WTC11 (cell line): Measurements from ENCODE around the gene GFPT2. TPM values are rescaled to one million over a fixed set of nuclear protein-coding genes. Genes with fewer than 3 reads are reported as not detected.

Source experiments
- ATAC-seq: fragments of 200-7000 bp; cut with Tn5 transposase; 2 replicates; pipeline ENCODE4 v1.10.0; 2021; ENCODE audit warnings: mild to moderate bottlenecking, moderate library complexity
- CTCF ChIA-PET: fragments of 300-600 bp; sonication (Branson Sonifier 250); formaldehyde crosslinking; loops from one replicate; lab custom pipeline; 2021; ENCODE audit warnings: antibody characterized with exemption; lab: Charles Lee
- POLR2A ChIA-PET: fragments of 350-600 bp; sonication (Branson Sonifier 250); formaldehyde crosslinking; loops from one replicate; lab custom pipeline; 2021; ENCODE audit warnings: antibody characterized with exemption; lab: Charles Lee
- DNase-seq: peaks from one replicate; pipeline ENCODE4 v3.0.0; 2021; ENCODE audit warnings: low spot score
- H3K27ac Mint-ChIP-seq: 2 replicates; pipeline ENCODE4 v1.8.0; 2021; ENCODE audit warnings: mixed read lengths
- H3K27me3 Mint-ChIP-seq: 2 replicates; pipeline ENCODE4 v1.8.0; 2021; ENCODE audit warnings: low read depth, mild to moderate bottlenecking, moderate library complexity, mixed read lengths
- H3K36me3 Mint-ChIP-seq: 2 replicates; pipeline ENCODE4 v1.8.0; 2021; ENCODE audit warnings: mixed read lengths
- H3K4me1 Mint-ChIP-seq: 2 replicates; pipeline ENCODE4 v1.8.0; 2022; ENCODE audit warnings: mixed read lengths
- H3K4me3 Mint-ChIP-seq: 2 replicates; pipeline ENCODE4 v1.8.0; 2021; ENCODE audit warnings: mild to moderate bottlenecking, moderate library complexity, mixed read lengths
- H3K9me3 Mint-ChIP-seq: 2 replicates; pipeline ENCODE4 v1.8.0; 2021; ENCODE audit warnings: mixed read lengths
- ARID4B ChIP-seq: sonication (generic); formaldehyde crosslinking; IDR thresholded peaks from 2 replicates; pipeline ENCODE4 v1.8.0; 2023; ENCODE audit warnings: missing genetic modification reagents, mild to moderate bottlenecking, borderline replicate concordance
- ATF1 ChIP-seq: sonication (generic); formaldehyde crosslinking; IDR thresholded peaks from 2 replicates; pipeline ENCODE4 v1.8.1; 2023; ENCODE audit warnings: mild to moderate bottlenecking, moderate library complexity, missing genetic modification reagents
- ATF3 ChIP-seq: sonication (generic); formaldehyde crosslinking; conservative IDR thresholded peaks from 2 replicates; pipeline ENCODE4 v1.8.1; 2022; ENCODE audit warnings: mild to moderate bottlenecking, missing genetic modification reagents
- ERG ChIP-seq: fragments of 250-450 bp; sonication (Bioruptor Pico); IDR thresholded peaks from 2 replicates; pipeline ENCODE4 v1.8.0; 2021; ENCODE audit warnings: mild to moderate bottlenecking
- FOXK1 ChIP-seq: sonication (generic); formaldehyde crosslinking; IDR thresholded peaks from 2 replicates; pipeline ENCODE4 v1.8.0; 2022; ENCODE audit warnings: mild to moderate bottlenecking, moderate library complexity, missing genetic modification reagents
- OVOL2 ChIP-seq: fragments of 250-450 bp; sonication (Bioruptor Pico); IDR thresholded peaks from 2 replicates; pipeline ENCODE4 v1.9.0; 2021; ENCODE audit warnings: mild to moderate bottlenecking, borderline replicate concordance
- RELA ChIP-seq: sonication (generic); formaldehyde crosslinking; IDR thresholded peaks from 2 replicates; pipeline ENCODE4 v1.8.1; 2022; ENCODE audit warnings: missing genetic modification reagents, mild to moderate bottlenecking, borderline replicate concordance
- SOX15 ChIP-seq: fragments of 250-450 bp; sonication (Bioruptor Pico); IDR thresholded peaks from 2 replicates; pipeline ENCODE4 v1.9.0; 2021; ENCODE audit warnings: mild to moderate bottlenecking
- SP1 ChIP-seq: sonication (generic); formaldehyde crosslinking; conservative IDR thresholded peaks from 2 replicates; pipeline ENCODE4 v1.8.1; 2022; ENCODE audit warnings: missing genetic modification reagents
- TCF7 ChIP-seq: sonication (generic); formaldehyde crosslinking; IDR thresholded peaks from 2 replicates; pipeline ENCODE4 v1.8.0; 2022; ENCODE audit warnings: mild to moderate bottlenecking, low read depth, missing genetic modification reagents, moderate library complexity
- TEAD1 ChIP-seq: sonication (generic); formaldehyde crosslinking; IDR thresholded peaks from 2 replicates; pipeline ENCODE4 v1.8.0; 2022; ENCODE audit warnings: mild to moderate bottlenecking, missing genetic modification reagents
- TEAD4 ChIP-seq: sonication (generic); formaldehyde crosslinking; IDR thresholded peaks from 2 replicates; pipeline ENCODE4 v1.8.0; 2022; ENCODE audit warnings: mild to moderate bottlenecking, missing genetic modification reagents
- ZNF121 ChIP-seq: sonication (generic); formaldehyde crosslinking; IDR thresholded peaks from 2 replicates; pipeline ENCODE4 v1.8.0; 2023; ENCODE audit warnings: missing genetic modification reagents
- ZNF423 ChIP-seq: fragments of 250-450 bp; sonication (Bioruptor Pico); IDR thresholded peaks from 2 replicates; pipeline ENCODE4 v2.1.2; 2022; ENCODE audit warnings: mild to moderate bottlenecking, moderate library complexity
- total RNA-seq: library from RNA; stranded (reverse); gene quantifications from 3 replicates; pipeline ENCODE4 v1.2.3, GENCODE V29; 2021
- TF ChIP-seq, protein P1 (sequence below): sonication (generic); formaldehyde crosslinking; IDR thresholded peaks from 2 replicates; pipeline ENCODE4 v1.8.1; 2023; ENCODE audit warnings: mild to moderate bottlenecking, moderate library complexity, missing genetic modification reagents
- TF ChIP-seq, protein P2 (sequence below): sonication (generic); formaldehyde crosslinking; IDR thresholded peaks from 2 replicates; pipeline ENCODE4 v1.8.0; 2023; ENCODE audit warnings: mild to moderate bottlenecking, missing genetic modification reagents
- TF ChIP-seq, protein P3 (sequence below): sonication (generic); formaldehyde crosslinking; IDR thresholded peaks from 2 replicates; pipeline ENCODE4 v1.8.0; 2022; ENCODE audit warnings: mild to moderate bottlenecking, missing genetic modification reagents
- TF ChIP-seq, protein P4 (sequence below): fragments of 250-450 bp; sonication (Bioruptor Pico); IDR thresholded peaks from 2 replicates; pipeline ENCODE4 v2.1.2; 2022; ENCODE audit warnings: mild to moderate bottlenecking, moderate library complexity

Gene GFPT2
- total RNA-seq, 1 experiment from 2014 or later: 124 TPM

- TF ChIP-seq, protein P1, sequence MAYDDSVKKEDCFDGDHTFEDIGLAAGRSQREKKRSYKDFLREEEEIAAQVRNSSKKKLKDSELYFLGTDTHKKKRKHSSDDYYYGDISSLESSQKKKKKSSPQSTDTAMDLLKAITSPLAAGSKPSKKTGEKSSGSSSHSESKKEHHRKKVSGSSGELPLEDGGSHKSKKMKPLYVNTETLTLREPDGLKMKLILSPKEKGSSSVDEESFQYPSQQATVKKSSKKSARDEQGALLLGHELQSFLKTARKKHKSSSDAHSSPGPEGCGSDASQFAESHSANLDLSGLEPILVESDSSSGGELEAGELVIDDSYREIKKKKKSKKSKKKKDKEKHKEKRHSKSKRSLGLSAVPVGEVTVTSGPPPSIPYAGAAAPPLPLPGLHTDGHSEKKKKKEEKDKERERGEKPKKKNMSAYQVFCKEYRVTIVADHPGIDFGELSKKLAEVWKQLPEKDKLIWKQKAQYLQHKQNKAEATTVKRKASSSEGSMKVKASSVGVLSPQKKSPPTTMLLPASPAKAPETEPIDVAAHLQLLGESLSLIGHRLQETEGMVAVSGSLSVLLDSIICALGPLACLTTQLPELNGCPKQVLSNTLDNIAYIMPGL: no peak
- no peak for TF ChIP-seq SOX15 (CRISPR knock-in tag)
- TF ChIP-seq, all 79 proteins: peak for 0
Observed at GRCh38 chr5:180332861-180333260, 20.3 kb downstream of the GFPT2 start (continued).

- TF ChIP-seq SP1: peak; percentile 54; the same call in 1 of the 2 replicates
- no peak for TF ChIP-seq RELA (CRISPR knock-in tag)
- TF ChIP-seq, protein P2, sequence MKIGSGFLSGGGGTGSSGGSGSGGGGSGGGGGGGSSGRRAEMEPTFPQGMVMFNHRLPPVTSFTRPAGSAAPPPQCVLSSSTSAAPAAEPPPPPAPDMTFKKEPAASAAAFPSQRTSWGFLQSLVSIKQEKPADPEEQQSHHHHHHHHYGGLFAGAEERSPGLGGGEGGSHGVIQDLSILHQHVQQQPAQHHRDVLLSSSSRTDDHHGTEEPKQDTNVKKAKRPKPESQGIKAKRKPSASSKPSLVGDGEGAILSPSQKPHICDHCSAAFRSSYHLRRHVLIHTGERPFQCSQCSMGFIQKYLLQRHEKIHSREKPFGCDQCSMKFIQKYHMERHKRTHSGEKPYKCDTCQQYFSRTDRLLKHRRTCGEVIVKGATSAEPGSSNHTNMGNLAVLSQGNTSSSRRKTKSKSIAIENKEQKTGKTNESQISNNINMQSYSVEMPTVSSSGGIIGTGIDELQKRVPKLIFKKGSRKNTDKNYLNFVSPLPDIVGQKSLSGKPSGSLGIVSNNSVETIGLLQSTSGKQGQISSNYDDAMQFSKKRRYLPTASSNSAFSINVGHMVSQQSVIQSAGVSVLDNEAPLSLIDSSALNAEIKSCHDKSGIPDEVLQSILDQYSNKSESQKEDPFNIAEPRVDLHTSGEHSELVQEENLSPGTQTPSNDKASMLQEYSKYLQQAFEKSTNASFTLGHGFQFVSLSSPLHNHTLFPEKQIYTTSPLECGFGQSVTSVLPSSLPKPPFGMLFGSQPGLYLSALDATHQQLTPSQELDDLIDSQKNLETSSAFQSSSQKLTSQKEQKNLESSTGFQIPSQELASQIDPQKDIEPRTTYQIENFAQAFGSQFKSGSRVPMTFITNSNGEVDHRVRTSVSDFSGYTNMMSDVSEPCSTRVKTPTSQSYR (CRISPR knock-in tag): peak; percentile 45; the same call in 1 of the 2 replicates
- no peak for TF ChIP-seq OVOL2
- peak; percentile 85; the same call in 1 of the 2 replicates for TF ChIP-seq TEAD1 (CRISPR knock-in tag)
- TF ChIP-seq TCF7 (CRISPR knock-in tag): no peak
- peak; percentile 78; the same call in 1 of the 2 replicates for TF ChIP-seq TEAD4 (CRISPR knock-in tag)
- TF ChIP-seq ARID4B: no peak
- TF ChIP-seq ZNF423 (CRISPR knock-in tag): peak; percentile 71; the same call in 1 of the 2 replicates
- no peak for TF ChIP-seq ATF3 (CRISPR knock-in tag)
- peaks cover 6% of the 10 kb centered on the region; the same call in 1 of the 2 replicates for H3K9me3 Mint-ChIP-seq
- DNase-seq: peak; percentile 86
- POLR2A ChIA-PET: interaction anchor here (1.3 to 1.8 kb wide), 3 partner anchors 11 to 22 kb away, joined by 5 to 8 read pairs (median 8); partner anchors contain the start of gene GFPT2
- CTCF ChIA-PET: interaction anchor here (0.6 to 3.5 kb wide), 29 partner anchors 9 to 290 kb away, joined by 3 to 53 read pairs (median 6); partner anchors contain the start of genes GFPT2 and RASGEF1C
- peak; percentile 57 for ATAC-seq
- H3K27me3 Mint-ChIP-seq: no peaks in the 10 kb centered on the region
- H3K4me3 Mint-ChIP-seq: peak overlapping the region; percentile 22; the same call in 1 of the 2 replicates
- peaks cover 89% of the 10 kb centered on the region for H3K36me3 Mint-ChIP-seq
- peak overlapping the region; percentile 98 for H3K27ac Mint-ChIP-seq
- peaks cover 42% of the 10 kb centered on the region for H3K4me1 Mint-ChIP-seq
Observed at GRCh38 chr5:180332051-180332517, 21.1 kb downstream of the GFPT2 start.

DNA sequence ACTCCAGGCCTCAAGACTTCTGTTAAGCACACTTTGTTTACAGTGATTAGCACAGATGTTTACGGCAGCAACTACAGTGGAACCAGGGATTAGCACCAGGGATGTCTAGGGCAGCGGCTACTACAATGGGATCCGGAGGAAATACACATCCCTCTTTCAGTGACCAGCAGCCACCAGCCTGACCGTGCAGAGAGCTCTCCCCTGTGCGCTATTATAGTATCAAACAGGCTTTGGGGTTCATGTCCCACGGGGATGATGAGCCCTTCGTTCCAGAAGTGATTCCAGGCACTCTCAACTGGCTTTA, 21.5 kb downstream of the GFPT2 start:
- peak overlapping the region; percentile 98 for H3K27ac Mint-ChIP-seq
- no peaks in the 10 kb centered on the region for H3K27me3 Mint-ChIP-seq
- peaks cover 89% of the 10 kb centered on the region for H3K36me3 Mint-ChIP-seq
- peaks cover 6% of the 10 kb centered on the region; the same call in 1 of the 2 replicates for H3K9me3 Mint-ChIP-seq
- POLR2A ChIA-PET: interaction anchor here (1.1 to 1.8 kb wide), 4 partner anchors 10 to 22 kb away, joined by 4 to 8 read pairs (median 6); partner anchors contain the start of gene GFPT2
- H3K4me1 Mint-ChIP-seq: peaks cover 42% of the 10 kb centered on the region
- CTCF ChIA-PET: interaction anchor here (0.7 to 3.5 kb wide), 27 partner anchors 9 to 287 kb away, joined by 3 to 53 read pairs (median 6); partner anchors contain the start of genes GFPT2 and RASGEF1C
- peak overlapping the region; percentile 22; the same call in 1 of the 2 replicates for H3K4me3 Mint-ChIP-seq
- peak; percentile 81 for ATAC-seq
- DNase-seq: peak; percentile 55
- no peak for TF ChIP-seq ZNF121 (CRISPR knock-in tag)
- TF ChIP-seq, protein P3, sequence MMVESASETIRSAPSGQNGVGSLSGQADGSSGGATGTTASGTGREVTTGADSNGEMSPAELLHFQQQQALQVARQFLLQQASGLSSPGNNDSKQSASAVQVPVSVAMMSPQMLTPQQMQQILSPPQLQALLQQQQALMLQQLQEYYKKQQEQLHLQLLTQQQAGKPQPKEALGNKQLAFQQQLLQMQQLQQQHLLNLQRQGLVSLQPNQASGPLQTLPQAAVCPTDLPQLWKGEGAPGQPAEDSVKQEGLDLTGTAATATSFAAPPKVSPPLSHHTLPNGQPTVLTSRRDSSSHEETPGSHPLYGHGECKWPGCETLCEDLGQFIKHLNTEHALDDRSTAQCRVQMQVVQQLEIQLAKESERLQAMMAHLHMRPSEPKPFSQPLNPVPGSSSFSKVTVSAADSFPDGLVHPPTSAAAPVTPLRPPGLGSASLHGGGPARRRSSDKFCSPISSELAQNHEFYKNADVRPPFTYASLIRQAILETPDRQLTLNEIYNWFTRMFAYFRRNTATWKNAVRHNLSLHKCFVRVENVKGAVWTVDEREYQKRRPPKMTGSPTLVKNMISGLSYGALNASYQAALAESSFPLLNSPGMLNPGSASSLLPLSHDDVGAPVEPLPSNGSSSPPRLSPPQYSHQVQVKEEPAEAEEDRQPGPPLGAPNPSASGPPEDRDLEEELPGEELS (CRISPR knock-in tag): peak; percentile 96
- TF ChIP-seq, protein P4, sequence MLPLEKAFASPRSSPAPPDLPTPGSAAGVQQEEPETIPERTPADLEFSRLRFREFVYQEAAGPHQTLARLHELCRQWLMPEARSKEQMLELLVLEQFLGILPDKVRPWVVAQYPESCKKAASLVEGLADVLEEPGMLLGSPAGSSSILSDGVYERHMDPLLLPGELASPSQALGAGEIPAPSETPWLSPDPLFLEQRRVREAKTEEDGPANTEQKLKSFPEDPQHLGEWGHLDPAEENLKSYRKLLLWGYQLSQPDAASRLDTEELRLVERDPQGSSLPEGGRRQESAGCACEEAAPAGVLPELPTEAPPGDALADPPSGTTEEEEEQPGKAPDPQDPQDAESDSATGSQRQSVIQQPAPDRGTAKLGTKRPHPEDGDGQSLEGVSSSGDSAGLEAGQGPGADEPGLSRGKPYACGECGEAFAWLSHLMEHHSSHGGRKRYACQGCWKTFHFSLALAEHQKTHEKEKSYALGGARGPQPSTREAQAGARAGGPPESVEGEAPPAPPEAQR: no peak
- no peak for TF ChIP-seq ERG (CRISPR knock-in tag)
- peak; percentile 74; the same call in 1 of the 2 replicates for TF ChIP-seq FOXK1 (CRISPR knock-in tag)
- no peak for TF ChIP-seq ATF1
